Left renal pelvis (tissue), 4 donors: ENCODE results near the gene NTRK1. TPM values are rescaled to one million over a fixed set of nuclear protein-coding genes. Genes with fewer than 3 reads are reported as not detected.

Source experiments
- DNase-seq, 4 donors: peaks; one replicate each; pipeline ENCODE4 v3.0.0-alpha.2; 2013; ENCODE audit warnings: low read depth in 4 of 4, low spot score in 3 of 4
- polyA plus RNA-seq, 4 donors: library from polyadenylated mRNA; unstranded; fragments of 120-200 nt; gene quantifications; one replicate each; pipeline ENCODE4 v1.2.1, GENCODE V29; 2013; ENCODE audit not compliant: insufficient read length in 4 of 4

The NTRK1 gene
- polyA plus RNA-seq, 4 donors, result 1.2 to 3.1 (median 2.0) TPM

DNA sequence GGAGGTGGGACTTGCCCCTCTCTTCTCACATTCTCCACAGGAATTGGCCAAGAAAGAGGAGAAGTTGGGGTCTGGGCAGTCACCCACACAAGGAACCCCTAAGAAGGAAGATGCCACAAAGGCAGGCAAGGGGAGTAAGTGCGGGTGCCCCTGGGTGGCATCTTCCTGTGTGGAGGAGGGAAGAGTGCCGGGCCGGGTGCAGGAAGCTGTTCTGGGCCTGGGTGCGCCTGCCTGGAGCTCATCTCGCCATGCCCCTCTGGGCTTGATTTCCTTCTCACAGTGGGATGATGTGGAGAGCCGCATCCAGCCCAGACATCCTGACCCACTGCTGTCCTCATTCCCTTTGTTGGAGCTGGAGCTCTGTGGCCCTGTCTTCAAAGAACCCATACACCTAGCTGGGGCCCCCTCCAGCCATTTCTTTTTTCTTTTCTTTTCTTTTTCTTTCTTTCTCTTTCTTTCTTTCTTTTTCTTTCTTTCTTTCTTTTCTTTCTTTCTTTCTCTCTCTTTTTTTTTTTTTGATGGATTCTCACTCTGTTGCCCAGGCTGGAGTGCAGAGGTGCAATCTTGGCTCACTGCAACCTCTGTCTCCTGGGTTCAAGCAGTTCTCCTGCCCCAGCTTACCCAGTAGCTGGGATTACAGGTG lies 69.1 kb downstream of the NTRK1 start:
- no peak for DNase-seq

DNA sequence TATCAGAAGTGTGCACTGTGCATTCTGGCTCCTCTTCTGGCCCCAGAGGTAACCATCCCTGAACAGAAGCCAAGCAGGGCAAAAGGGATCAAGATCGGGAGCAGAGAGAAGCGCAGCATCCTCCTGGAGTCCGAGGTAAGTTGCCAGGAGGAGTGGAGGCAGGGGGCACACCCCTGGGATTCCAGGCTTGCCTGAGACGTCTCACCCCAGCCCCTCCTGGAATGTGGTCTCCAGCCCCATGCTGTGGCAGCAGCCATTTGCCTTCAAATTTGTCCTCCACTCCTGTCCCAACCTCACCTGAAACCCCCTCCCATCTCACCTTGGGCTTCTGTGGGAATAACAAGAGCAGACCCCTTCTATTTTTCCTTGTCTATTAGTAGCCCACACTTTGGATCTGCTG lies 69.8 kb downstream of the NTRK1 start:
- no peak for DNase-seq

Other genes starting within 250 kb of the NTRK1 start
- gene HAPLN2, start 241.4 kb upstream of the NTRK1 start, polyA plus RNA-seq, result under 1 TPM; 0.16 to 0.63 (median 0.28) TPM
- under 1 TPM; 0.21 to 0.82 (median 0.36) TPM for gene BCAN, start 218.7 kb upstream of the NTRK1 start, polyA plus RNA-seq
- gene NES, start 183.5 kb upstream of the NTRK1 start, polyA plus RNA-seq, result 100 to 1,000 TPM in 3 of 4 donors, 10 to 100 TPM in 1; 55.8 to 159 (median 147) TPM
- gene CRABP2, start 155.3 kb upstream of the NTRK1 start, polyA plus RNA-seq, result 100 to 1,000 TPM in 2 of 4 donors, 10 to 100 TPM in 2; 96.4 to 313 (median 105) TPM
- gene METTL25B, start 132.4 kb upstream of the NTRK1 start, polyA plus RNA-seq, result 10 to 100 TPM; 29.3 to 49.2 (median 31.7) TPM
- gene ISG20L2, start 132.1 kb upstream of the NTRK1 start, polyA plus RNA-seq, result 10 to 100 TPM; 39.0 to 46.1 (median 43.7) TPM
- 10 to 100 TPM; 45.8 to 72.7 (median 66.1) TPM for gene MRPL24, start 119.8 kb upstream of the NTRK1 start, polyA plus RNA-seq
- 100 to 1,000 TPM; 174 to 284 (median 268) TPM for gene HDGF, start 109.2 kb upstream of the NTRK1 start, polyA plus RNA-seq
- gene PRCC, start 93.3 kb upstream of the NTRK1 start, polyA plus RNA-seq, result 100 to 1,000 TPM in 3 of 4 donors, 10 to 100 TPM in 1; 94.8 to 133 (median 117) TPM
- gene SH2D2A, start 44.0 kb upstream of the NTRK1 start, polyA plus RNA-seq, result 1 to 10 TPM in 2 of 4 donors, under 1 TPM in 2; 0.60 to 2.3 (median 0.95) TPM
- gene INSRR, start 1.7 kb upstream of the NTRK1 start, polyA plus RNA-seq, result 1 to 10 TPM; 1.0 to 3.9 (median 1.3) TPM
- 10 to 100 TPM; 18.1 to 64.2 (median 21.6) TPM for gene PEAR1, start 32.9 kb downstream of the NTRK1 start, polyA plus RNA-seq
- 1 to 10 TPM in 1 of 4 donors, under 1 TPM in 3; 0.32 to 1.4 (median 0.71) TPM for gene LRRC71, start 59.8 kb downstream of the NTRK1 start, polyA plus RNA-seq
- 10 to 100 TPM; 27.4 to 42.3 (median 31.3) TPM for gene ARHGEF11, start 184.9 kb downstream of the NTRK1 start, polyA plus RNA-seq
- gene ETV3L, start 238.9 kb downstream of the NTRK1 start, polyA plus RNA-seq, result under 1 TPM in 1 of 4 donors, not detected in 3; 0.07 TPM